ENCODE results near the gene DNHD1.

GRCh38 chr11:6568191-6568918, 71.3 kb downstream of the DNHD1 start:
- TF ChIP-seq SIN3A (IDR thresholded peaks at IDR 0.05; ENCODE audit: borderline replicate concordance, insufficient read depth, low read length) (no peak), REST (IDR thresholded peaks at IDR 0.05; ENCODE audit: insufficient read depth in 1 of 2, low read depth in 2 of 2, low read length in 2 of 2) (no peak), POLR2AphosphoS5 (IDR thresholded peaks at IDR 0.05; ENCODE audit: low read depth, low read length) (no peak)
